ENCODE measurements around the gene IRX3. TPM values are rescaled to one million over a fixed set of nuclear protein-coding genes. Genes with fewer than 3 reads are reported as not detected.

The IRX3 gene
- total RNA-seq, 4 donors from 2014 or later = 79.7 to 181 (median 150) TPM

DNA sequence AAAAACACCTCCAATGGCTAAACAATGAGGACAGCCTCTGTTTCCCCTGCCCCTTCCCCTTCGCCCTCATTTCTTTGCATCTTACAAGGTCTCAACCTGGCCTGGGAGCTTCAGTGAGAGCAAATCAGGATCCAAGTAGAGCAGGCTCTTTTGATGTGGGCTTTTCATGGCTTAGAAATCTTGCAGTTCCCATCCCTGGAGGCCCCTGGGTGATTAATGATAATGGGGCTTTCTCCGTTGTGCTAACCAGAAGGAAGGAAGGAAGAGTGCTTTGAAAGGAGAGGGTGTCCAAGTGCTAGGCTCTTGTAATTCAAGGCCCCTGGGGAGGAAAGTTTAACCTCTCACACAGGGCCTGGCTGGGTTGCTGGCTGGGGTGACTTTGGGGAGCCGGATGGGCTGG lies 18.5 kb upstream of the IRX3 start:
- TF ChIP-seq POLR2A (IDR thresholded peaks at IDR 0.05) (no peak), CTCF (IDR thresholded peaks at IDR 0.05) (no peak)
- intact Hi-C loops (cut with DNase I; ENCODE audit: low total_unique reads) = no loop called here
- DNase-seq (ENCODE audit: low spot score in 2 of 2) = no peak
- 88 to 89% methylated on average over 3 of the region's 3 CpGs for WGBS, 2 donors
- no peak overlapping the region for H3K4me3 ChIP-seq (ENCODE audit: low read depth, poor library complexity, severe bottlenecking)

GRCh38 chr16:54303613-54304012 lies 17.0 kb upstream of the IRX3 start:
- H3K4me3 ChIP-seq (ENCODE audit: low read depth, poor library complexity, severe bottlenecking) = no peak overlapping the region
- TF ChIP-seq CTCF (IDR thresholded peaks at IDR 0.05) (no peak), POLR2A (IDR thresholded peaks at IDR 0.05) (no peak)
- 86 to 89% methylated on average over 8 of the region's 8 CpGs for WGBS, 2 donors
- no peak for DNase-seq (ENCODE audit: low spot score in 2 of 2)
- intact Hi-C loops (cut with DNase I; ENCODE audit: low total_unique reads) = no loop called here

- DNase-seq (ENCODE audit: low spot score in 2 of 2) = no peak
- intact Hi-C loops (cut with DNase I; ENCODE audit: low total_unique reads) = no loop called here
- WGBS, 2 donors = 94 to 95% methylated on average over 3 of the region's 3 CpGs
- no peak overlapping the region for H3K4me3 ChIP-seq (ENCODE audit: low read depth, poor library complexity, severe bottlenecking)
- no peak for TF ChIP-seq CTCF (IDR thresholded peaks at IDR 0.05)
- TF ChIP-seq POLR2A (IDR thresholded peaks at IDR 0.05) = no peak
These were observed 10.6 kb upstream of the IRX3 start for GRCh38 chr16:54297154-54297553.

- DNase-seq (ENCODE audit: low spot score in 2 of 2) = no peak
- 98 to 100% methylated on average over 1 of the region's 1 CpG for WGBS, 2 donors
- H3K4me3 ChIP-seq (ENCODE audit: low read depth, poor library complexity, severe bottlenecking) = no peak overlapping the region
- intact Hi-C loops (cut with DNase I; ENCODE audit: low total_unique reads) = no loop called here
- no peak for TF ChIP-seq CTCF (IDR thresholded peaks at IDR 0.05)
- no peak for TF ChIP-seq POLR2A (IDR thresholded peaks at IDR 0.05)
These were observed 10.0 kb upstream of the IRX3 start for GRCh38 chr16:54296543-54296942.

DNA sequence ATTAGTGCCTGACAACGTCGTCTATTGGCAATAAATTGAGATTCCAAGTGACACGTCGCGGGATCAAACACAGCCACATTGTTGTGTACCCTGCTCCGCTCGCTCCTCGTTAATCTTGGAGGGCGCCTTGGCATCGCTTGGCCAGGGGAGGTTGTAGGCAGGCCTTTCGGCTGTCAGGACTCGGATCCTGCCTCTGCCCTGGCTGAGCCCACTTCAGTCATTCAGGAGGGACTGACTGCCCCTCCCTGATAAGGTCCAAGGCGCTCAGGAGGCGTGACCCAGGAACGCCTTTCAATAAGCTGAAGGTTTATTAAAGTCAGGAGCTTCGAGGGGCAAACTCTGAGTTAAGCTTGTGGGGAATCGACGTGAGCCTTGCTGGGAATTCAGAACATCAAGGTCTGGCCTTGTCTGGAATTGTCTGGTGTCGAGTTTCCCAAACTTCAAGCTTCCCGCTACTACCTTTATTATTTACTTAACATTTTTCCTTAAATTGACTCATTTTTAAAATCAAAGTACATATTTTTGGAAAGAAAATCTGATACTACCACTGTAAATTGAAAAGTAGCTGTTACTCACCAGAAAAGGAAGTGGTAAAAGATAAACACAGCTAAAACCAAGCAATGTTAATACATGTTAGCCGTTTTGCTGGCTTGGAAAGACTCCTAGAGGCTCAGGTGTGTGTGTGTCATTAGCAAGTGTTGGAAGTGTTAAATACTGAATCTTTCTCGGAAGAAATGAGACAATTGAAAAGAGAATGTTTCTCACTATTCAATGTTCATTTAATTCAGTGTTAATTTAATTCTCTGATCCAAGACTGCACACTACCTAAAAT lies 5.3 kb upstream of the IRX3 start:
- TF ChIP-seq CTCF (IDR thresholded peaks at IDR 0.05) (no peak), POLR2A (IDR thresholded peaks at IDR 0.05) (no peak)
- 76 to 83% methylated on average over 22 of the region's 22 CpGs for WGBS, 2 donors
- DNase-seq (ENCODE audit: low spot score in 2 of 2) = no peak
- intact Hi-C loops (cut with DNase I; ENCODE audit: low total_unique reads) = no loop called here
- no peak overlapping the region for H3K4me3 ChIP-seq (ENCODE audit: low read depth, poor library complexity, severe bottlenecking)

Data from lower leg skin (tissue), 4 donors.